ENCODE results near the gene KCNN1.

Gene KCNN1

GRCh38 chr19:18013210-18014111 is 46.6 kb downstream of the KCNN1 start:
- ATAC-seq: no peak
- TF ChIP-seq ESRRG (CRISPR knock-in tag; IDR thresholded peaks at IDR 0.05) (no peak), ZFP3 (CRISPR knock-in tag; IDR thresholded peaks at IDR 0.05) (peak; percentile 99)

GRCh38 chr19:18014197-18014596 is 47.3 kb downstream of the KCNN1 start:
- no peak for ATAC-seq

GRCh38 chr19:18016209-18016910 is 49.5 kb downstream of the KCNN1 start:
- no peak for TF ChIP-seq SNAI2 (CRISPR knock-in tag; IDR thresholded peaks at IDR 0.05)
- no peak for ATAC-seq

More at GRCh38 chr19:18014197-18014596, 47.3 kb downstream of the KCNN1 start:
- TF ChIP-seq ZNF8 (CRISPR knock-in tag; IDR thresholded peaks at IDR 0.05): no peak
- no peak for TF ChIP-seq OSR1 (CRISPR knock-in tag; IDR thresholded peaks at IDR 0.05)
- TF ChIP-seq ZNF565 (CRISPR knock-in tag; conservative IDR thresholded peaks at IDR 0.05; ENCODE audit: low read depth): no peak
- TF ChIP-seq CSRNP3 (CRISPR knock-in tag; IDR thresholded peaks at IDR 0.05): no peak
- TF ChIP-seq POU6F1 (CRISPR knock-in tag; IDR thresholded peaks at IDR 0.05; ENCODE audit: borderline replicate concordance, low read depth): no peak
- TF ChIP-seq ZNF70 (CRISPR knock-in tag; IDR thresholded peaks at IDR 0.05): no peak
- TF ChIP-seq PPARA (CRISPR knock-in tag; IDR thresholded peaks at IDR 0.05; ENCODE audit: borderline replicate concordance): no peak
- no peak for TF ChIP-seq TOX (CRISPR knock-in tag; IDR thresholded peaks at IDR 0.05; ENCODE audit: borderline replicate concordance)
- TF ChIP-seq ZFP30 (CRISPR knock-in tag; IDR thresholded peaks at IDR 0.05): no peak

GRCh38 chr19:18017275-18018083 is 50.6 kb downstream of the KCNN1 start:
- no peak for TF ChIP-seq ZFP30 (CRISPR knock-in tag; IDR thresholded peaks at IDR 0.05)
- TF ChIP-seq SNAI2 (CRISPR knock-in tag; IDR thresholded peaks at IDR 0.05): no peak
- TF ChIP-seq TSHZ2 (CRISPR knock-in tag; IDR thresholded peaks at IDR 0.05): no peak
- no peak for TF ChIP-seq ZFP3 (CRISPR knock-in tag; IDR thresholded peaks at IDR 0.05)
- no peak for TF ChIP-seq BACH2 (CRISPR knock-in tag; IDR thresholded peaks at IDR 0.05; ENCODE audit: borderline replicate concordance)

GRCh38 chr19:18020212-18021085 is 53.5 kb downstream of the KCNN1 start:
- TF ChIP-seq CREB5 (CRISPR knock-in tag; IDR thresholded peaks at IDR 0.05; ENCODE audit: low read depth) (no peak), ZNF70 (CRISPR knock-in tag; IDR thresholded peaks at IDR 0.05) (peak; percentile 86)
- ATAC-seq: peak; percentile 44

More at GRCh38 chr19:18017275-18018083, 50.6 kb downstream of the KCNN1 start:
- ATAC-seq: no peak

Data from SK-N-SH treated with all-trans-retinoic acid at 6 μM for 48 hours (cell line).